GM19328 (cell line): ENCODE data around the gene BRSK1.

Experiments
- ATAC-seq: cut with Tn5 transposase; IDR thresholded peaks from one replicate; pipeline ENCODE4 v1.9.1; 2021; ENCODE audit warnings: mild to moderate bottlenecking, moderate library complexity; ENCODE audit not compliant: unreplicated experiment

Gene BRSK1

DNA sequence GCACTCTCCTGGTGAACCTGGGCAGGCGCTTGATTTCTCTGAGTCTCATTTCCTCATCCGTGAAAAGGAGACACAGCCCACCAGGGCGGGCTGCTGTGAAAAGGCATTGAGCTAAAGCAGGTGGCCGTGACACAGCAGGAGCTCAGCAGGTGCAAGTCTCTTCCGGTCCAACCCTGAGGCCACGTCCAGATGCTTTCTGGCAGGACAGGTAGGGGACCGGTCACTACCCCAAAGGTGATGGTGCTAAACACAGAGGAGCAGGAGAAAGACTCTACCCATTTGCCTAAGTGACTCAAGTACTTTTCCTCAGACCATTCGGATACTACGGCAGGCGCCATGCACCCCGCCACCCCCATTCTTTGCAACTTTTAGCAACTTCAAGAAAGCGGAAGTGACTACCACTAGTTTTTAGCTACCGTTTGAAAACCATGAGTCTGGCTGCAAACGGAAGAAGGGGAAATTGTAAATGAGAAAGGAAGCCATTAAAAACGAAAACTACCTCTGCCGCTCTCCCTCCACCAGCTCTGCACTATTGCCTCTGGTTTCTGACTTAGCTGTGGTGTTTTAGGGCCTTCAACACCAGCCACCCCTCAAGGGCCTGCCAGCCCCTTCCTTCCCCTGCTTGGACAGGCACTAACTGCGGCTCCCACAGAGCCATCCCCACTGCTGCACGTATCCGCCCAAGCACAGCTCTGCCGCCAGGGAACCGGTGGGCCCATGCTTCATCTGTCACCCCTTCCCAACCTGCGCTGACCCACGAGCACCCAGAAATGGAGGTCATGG lies 29.8 kb upstream of the BRSK1 start:
- ATAC-seq = no peak

DNA sequence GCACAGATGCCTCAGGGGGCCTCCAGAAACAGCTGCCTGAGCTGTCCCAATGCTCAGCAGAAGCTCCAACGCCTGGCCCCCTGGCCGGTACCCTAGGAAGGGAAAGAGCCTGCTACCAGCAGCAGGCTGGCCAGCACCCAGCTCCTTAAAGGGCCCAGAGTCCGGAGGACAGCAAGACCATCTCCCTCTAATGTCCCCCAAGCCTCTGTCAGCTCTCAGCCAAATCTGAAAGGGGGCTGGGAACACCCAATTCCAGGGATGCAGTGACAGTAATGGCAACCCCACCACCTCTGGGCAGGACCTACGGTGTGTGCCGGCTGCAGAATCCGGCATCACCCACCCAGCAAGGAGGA lies 29.2 kb upstream of the BRSK1 start:
- no peak for ATAC-seq

DNA sequence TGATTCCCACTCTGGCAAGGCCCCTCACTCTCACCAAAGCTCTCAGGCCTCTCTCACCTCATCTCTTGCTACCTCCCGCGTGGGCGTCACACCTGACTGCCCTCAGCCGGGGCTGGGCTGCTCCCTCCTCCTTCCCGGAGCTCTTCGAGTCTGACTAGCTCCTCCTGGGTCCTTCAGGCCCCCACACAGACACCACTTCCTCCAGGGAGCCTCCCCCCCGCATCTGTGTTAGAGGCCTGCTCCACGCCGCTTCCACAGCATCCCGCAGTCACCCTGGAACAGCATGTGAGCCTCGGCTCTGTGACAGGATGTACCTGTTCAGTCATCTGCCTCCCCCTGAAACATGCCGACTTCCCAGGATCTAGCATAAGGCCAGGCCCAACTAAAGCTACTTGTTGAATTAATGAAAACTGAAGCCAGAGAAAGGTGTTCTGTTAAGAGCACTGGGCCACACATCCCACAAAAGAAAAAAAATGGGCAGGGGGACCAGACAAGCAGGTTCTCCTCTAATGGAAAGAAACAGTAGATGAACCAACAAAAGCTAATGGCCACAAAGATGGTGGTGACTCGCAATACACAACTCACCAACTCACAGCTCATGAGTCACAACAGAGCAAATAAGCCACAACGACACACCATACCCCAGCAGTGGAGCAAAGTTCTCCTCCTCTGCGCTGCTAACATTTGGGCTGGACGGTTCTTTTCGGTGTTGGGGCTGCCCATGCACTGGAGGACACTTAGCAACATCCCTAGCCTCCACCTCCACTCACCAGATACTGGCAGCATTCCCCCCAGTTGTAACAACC lies 28.0 kb upstream of the BRSK1 start:
- no peak for ATAC-seq

DNA sequence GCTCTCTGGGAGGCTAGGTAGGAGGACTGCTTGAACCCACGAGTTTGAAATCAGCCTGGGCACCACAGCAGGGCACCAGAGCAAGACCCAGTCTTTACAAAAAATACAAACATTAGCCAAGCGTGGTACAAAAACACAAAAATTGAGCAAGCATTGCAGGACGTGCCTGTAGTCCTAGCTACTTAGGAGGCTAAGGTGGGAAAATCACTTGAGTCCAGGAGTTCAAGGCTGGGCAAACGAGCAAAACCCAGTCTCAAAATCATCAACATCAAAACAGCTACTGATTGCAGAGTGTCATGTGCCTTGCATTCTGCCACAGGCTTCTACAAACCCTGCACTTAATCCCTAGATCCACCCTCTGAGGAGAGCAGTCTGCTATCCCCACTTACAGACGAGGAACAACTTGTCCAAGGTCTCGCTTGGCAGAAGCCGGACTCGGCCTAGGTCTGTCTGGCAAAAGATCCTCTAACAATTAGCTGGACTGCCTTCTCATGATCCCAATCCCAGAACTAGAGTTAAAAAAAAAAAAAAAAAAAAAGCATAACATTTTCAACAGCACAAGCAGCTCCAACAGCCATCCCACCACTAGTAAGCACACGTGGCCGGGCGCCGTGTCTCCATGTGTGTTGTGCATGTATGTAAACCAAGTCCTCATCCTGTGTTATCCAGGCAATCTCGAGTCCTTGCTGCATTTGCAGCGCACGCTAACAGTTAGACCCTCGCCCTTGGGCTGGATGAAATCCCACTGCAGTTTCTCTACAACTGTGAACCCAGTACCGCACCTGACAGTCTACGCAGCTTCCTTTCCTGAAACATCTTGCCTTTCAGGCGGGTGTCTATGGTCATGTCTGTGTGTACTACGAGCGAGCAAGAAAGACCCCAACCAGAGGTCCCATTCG lies 27.0 kb upstream of the BRSK1 start:
- ATAC-seq = no peak

DNA sequence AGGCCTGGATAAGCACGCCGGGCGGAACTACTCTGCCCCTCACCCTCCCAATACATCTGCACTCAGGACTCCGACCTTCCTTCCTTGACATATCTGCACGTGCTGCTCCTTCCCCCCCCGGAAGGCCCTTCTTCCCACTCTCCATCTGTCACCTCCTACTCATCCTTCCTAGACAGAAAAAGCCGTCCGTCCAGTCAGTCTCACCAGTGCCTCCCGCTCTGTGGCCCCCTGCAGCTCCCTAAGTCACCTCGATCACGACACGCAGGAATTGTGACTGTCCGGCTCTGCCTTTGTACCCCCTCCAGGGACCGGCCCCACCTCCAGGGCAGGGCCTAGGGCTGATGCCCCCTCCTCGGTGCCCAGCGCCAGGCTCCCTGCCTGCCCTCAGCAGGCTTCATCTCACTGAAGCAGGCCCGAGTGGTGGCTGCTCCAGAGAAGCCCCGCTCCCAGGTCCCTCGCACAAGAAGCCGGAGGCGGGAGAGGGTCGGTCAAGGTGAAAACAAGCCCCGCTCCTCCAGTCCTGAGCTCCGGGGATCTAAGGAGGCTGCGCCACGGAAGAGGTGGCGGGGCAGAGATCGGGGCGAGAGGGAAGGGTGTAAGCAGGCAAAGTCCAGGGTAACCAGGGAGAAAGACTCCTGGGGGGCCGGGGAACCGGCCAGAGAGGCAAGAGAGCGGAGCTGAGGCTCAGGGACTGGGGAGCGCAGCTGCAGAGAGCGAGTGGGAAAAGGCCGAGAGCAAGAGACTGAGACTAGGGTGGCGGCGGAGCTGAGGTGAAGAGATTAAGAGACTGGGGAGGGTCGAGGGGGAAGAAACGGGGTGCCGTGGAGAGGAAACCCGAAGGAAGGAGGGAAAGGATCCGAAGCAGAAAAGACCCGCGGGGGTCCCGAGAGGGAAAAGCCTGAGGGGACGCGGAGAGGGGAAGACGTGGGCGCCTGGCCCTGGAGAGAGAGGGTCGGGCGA lies 26.1 kb upstream of the BRSK1 start:
- ATAC-seq = no peak

DNA sequence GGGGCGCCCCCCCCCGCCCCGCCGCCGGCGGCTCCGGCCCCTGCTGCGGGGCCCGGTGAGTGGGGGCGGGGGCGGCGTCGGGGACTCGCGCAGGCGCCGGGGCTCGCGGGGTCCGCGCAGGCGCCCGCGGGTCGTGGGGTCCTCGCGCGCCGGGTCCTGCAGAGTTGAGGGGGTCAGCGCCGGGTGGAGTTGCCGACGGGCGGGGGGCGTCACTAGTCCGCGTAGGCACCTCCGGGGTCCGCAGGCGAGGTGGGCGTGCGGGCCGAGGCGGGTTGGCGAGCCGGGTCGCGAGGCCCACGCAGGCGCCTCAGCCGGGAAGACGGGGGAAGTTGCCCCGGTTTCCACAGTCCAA lies 25.3 kb upstream of the BRSK1 start:
- ATAC-seq = peak; percentile 11

DNA sequence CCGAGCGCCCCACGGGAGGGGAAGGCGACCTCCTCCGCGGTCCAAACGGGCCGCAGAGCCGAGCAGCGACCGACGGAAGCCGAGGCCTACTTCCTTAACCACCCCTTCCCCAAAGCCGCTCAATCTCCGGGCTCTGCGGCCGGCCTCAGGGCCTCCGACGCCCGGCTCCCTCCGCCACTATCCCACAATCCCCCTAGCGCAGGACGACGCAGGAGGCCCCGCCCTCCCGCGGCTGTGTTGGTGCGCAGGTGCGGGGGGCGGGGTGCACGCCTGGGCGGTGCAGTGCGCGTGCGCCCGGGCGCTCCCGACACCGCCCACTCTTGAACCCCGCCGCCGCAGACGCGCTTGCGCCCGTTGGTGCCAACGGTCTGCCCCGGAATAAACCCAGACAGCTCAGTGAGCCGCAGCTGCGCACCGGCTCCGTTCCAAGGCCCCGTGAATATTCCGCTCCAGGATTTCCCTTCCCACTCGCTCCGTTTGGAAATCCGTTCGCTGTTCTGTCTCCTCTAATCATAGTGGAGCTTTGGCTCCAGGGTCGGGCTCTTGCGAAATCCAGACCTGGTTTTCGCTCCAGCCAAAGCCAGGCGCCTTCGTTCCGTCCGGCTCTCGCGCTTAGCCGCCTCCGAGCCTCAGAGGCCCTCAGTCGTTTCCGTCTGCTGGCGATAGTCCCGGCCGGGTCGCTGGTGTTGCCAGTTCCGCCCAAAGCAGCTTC lies 24.8 kb upstream of the BRSK1 start, which contains the start of gene PPP6R1:
TSS of gene PPP6R1 (minus strand) at position 190 of the 712 bp plus-strand sequence. CDS start 11,914 bp downstream, outside the sequence.
- ATAC-seq = peak; percentile 76

DNA sequence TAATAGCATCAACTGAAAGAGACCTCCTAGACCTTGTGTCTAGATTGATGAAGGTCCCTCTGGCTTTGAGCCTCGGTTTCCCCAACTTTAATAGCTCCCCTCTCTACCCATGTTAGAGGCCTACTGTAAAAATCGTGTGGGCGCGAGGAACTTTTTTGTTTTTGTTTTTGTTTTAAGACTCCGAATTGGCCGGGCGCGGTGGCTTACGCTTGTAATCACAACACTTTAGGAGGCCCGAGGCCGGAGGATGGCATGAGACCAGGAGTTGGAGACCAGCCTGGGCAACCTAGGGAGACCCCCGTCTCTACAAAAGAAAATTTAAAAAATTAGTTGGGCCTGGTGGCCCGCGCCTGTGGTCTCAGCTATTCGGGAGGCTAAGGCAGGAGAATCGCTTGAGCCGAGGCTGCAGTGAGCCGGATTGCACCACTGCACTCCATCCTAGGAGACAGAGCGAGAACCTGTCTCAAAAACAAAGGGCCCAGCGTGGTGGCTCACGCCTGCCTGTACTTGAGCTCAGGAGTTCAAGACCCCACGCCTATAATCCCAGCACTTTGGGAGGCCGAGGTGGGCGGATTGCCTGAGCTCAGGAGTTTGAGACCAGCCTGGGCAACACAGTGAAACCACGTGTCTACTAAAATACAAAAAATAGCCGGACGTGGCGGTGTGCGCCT lies 24.1 kb upstream of the BRSK1 start:
- ATAC-seq = no peak

DNA sequence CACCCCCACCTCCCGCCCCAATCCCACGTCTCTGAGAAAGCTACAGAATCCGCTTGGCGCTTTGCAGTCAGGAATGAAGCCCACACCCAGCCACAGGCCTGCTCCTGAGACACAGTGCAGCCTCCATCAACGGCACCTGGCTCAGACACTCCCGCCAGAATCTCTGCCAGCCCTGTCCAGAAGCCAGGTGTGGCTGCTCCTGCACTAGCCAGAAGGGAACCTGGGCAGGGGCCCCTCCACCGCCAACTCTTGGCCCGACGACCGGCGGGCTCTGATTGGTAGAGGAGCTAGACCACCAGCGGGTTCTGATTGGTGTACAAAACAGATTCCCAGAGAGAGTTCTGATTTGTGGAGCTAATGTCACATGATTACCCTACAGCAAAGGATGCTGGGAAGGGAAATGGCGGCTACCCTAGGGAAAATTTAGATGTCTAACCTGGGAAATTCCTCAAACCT lies 22.1 kb upstream of the BRSK1 start:
- ATAC-seq = no peak

DNA sequence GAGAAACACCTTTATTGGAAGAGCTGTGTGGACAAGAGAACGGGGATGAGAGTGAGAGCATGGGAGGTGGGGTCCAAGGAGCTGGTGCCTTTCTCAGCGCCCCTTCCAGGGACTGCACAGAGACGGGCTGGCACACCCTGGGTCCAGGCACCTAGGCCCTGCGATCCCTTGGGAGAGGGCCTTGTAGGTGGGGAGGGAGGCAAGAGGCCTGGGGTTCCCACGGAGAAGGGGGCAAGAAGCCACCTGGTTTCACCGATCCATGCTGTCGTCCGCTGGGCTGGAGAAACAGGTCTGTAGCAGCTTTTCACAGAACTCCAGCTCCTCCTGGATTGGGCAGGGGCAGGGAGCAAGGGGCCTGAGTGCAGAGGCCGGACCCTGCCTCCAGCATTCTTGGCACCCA lies 21.4 kb upstream of the BRSK1 start:
- ATAC-seq = no peak

DNA sequence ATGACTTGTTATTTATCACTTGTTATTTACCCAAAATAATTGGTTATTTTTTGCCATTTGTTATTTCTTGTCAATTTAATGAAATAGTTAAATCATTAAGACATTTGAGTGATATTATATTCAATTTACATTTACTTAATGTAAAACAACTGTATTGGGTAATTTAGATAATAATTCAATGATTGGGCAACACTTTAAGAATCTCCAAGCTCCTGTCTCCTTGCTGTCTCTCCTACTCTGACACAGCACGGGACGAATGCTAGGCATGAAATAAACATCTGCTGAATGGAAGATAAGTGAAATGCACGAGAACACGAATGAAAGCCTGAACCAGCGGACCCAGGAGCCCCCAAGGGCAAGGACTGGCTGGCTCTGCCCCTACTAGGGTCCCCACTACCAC lies 19.3 kb upstream of the BRSK1 start:
- no peak for ATAC-seq

DNA sequence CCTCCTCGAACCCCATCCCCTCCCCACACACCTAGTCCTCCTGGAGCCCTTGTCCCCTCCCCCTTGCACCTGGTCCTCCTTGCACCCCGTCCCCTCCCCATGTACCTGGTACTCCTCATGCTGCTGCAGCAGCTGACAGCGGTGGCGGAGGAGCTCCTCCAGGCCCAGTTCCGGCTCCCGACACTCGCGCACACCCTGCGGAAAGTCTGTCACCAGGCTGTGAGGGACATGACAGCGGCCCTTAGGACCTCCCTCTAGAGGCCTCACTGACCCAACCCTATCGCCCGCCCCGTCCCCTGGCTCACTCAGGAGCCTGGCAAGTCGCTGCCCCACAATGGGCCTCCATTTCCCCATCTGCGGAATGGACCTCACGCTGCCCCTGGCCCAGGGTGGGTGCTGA lies 18.6 kb upstream of the BRSK1 start:
- ATAC-seq = no peak

DNA sequence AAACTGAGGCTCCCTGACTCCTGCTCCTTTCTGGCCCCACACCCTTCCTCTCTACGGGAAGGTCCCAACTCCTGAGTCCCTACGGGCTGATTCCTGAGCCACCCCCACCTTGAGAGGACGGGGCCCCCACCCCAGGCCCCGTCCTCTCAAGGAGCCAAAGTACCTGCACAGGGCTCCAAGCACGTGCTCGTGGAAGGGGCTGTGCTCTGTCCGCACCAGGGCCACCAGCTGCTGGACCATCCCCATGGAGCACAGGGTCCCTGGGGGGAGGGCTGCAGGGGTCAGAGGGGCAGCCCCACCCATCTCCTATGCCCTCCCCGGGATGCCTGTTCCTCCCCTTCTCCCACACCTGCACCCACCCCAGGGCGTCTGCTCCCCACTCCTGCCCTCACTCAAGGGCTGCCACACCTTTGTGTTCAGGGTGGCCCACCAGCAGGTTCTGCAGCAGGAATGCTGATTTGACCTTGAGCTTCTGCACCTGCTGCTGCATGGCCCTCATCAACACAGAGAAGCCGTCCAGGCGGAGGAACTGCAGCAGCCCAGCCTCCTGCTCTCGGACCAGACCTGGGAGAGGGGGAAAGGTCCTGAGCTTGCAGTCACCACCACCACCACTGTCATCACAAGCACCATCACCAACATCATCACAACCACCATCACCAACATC lies 17.9 kb upstream of the BRSK1 start:
- no peak for ATAC-seq

DNA sequence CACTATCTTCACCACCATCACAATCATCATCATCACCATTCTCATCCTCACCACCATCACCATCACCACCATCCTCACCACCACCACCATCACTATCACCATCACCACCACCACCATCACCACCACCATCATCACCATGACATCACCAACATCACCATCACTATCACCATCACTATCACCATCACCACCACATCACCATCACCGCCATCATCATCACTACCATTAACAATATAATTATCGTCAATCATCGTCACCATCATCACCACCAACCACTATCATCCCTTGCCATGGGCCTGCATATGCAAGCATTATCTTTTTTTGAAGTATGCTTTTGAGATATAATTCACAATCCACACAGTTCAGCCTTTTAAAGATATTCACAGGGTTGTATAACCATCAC lies 17.4 kb upstream of the BRSK1 start:
- no peak for ATAC-seq

DNA sequence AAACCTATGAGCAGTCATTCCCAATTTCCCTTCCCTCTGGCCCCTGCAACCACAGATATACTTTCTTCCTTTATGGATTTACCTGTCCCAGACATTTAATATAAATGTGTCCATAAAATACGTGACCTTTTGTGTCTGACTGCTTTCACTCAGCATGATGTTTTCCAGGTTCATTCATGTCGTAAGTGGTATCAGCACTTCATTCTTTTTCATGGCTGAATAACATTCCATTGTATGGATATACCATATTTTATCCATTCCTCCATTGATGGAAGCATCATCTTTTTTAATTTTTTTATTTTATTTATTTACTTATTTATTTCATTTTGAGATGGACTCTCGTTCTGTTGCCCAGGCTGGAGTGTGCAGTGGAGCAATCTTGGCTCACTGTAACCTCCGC lies 17.0 kb upstream of the BRSK1 start:
- no peak for ATAC-seq

DNA sequence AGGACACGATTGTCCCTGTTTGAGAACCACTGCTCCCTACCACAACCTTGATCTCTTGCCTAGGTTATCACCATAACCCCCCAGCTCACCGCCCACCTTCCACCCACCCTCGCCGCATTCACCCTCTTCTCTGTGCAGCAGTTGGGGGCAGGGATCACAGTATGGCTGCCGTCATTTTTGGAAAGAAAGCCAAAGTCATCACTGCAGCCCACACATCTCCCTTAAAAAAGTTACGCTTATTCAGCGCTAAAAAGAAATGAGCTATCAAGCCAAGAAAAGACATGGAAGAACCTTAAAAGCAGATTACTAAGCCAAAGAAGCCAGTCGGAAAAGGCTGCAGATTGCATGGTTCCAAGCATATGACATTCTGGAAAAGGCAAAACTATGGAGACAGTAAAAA lies 14.5 kb upstream of the BRSK1 start:
- ATAC-seq = no peak

DNA sequence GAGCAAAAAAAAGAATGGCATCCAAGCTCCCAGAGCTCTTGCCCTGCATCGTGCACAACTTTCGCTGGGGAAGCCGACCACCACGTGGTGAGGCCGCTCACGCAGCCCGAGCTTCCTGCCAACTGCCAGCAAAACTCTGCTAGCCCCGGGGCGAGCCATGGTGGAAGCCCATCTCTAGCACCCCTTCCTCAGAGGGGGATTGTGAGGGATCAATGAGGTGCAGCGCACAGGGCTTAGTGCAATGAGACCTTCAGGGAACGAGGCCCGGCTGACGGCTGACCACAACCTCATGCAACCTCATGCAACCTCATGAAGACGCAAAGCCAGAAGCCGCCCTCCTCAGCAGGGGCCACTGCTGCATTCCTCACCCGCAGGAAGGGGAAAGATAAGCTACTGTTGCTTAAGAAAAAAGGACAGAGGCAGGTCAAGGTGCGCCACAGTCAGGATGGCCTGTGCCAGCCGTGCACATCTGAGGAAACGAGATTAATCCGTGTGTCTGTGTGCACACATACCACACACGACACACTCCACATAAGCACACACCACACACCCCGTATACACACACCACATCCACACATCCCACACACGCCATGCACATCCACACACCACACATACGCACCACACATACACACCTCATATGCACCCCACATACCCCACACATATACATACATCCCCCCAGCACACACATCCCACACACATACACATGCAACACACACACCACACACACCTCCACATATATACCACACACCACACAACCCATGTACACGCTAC lies 13.4 kb upstream of the BRSK1 start:
- no peak for ATAC-seq

DNA sequence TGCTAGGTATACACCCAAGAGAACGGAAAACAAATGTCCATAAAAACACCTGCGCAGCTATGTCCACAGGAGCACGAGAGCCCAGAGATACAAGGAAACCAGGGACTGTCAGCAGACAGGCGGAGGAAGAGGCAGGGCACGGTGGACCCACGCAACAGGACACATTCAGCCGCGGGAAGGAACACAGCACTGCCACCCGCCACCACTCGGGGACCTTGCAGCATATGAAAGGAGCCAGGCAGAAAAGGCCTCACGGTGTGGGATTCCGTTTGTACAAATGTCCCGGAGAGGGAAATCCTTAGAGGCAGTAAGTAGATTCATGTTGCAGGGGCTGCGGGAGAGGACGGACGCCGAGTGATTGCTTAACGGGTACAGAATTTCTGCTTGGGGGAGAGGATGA lies 11.7 kb upstream of the BRSK1 start:
- ATAC-seq = no peak
